Activated CD4-positive, alpha-beta T cell treated with anti-CD3 and anti-CD28 coated beads, Interleukin-2, amount 10 ng/mL, durations not matched to agents 24 days and 14 days (primary cell): ENCODE data around the gene LIPH. TPM values are rescaled to one million over a fixed set of nuclear protein-coding genes. Genes with fewer than 3 reads are reported as not detected.
"Not testable (repeated sequence)": the region's sequence is repeated elsewhere in the genome, so short reads cannot be mapped to it uniquely, and the experiment has no call there.

Source experiments
- DNase-seq: peaks from one replicate; pipeline ENCODE4 v3.0.0; 2022
- H3K27ac Mint-ChIP-seq: one replicate; pipeline ENCODE4 v1.8.0; 2022; ENCODE audit warnings: mild to moderate bottlenecking, mixed read lengths
- H3K27me3 Mint-ChIP-seq: one replicate; pipeline ENCODE4 v1.8.0; 2022; ENCODE audit warnings: mixed read lengths
- H3K36me3 Mint-ChIP-seq: one replicate; pipeline ENCODE4 v1.8.0; 2022; ENCODE audit warnings: low read depth, mild to moderate bottlenecking, mixed read lengths
- H3K4me1 Mint-ChIP-seq: one replicate; pipeline ENCODE4 v1.8.0; 2021; ENCODE audit warnings: mixed read lengths
- H3K4me3 Mint-ChIP-seq: one replicate; pipeline ENCODE4 v1.8.0; 2022; ENCODE audit warnings: mild to moderate bottlenecking, moderate library complexity, mixed read lengths
- H3K9me3 Mint-ChIP-seq: one replicate; pipeline ENCODE4 v1.8.0; 2021; ENCODE audit warnings: mixed read lengths
- intact Hi-C: fragments of 100-400 bp; cut with micrococcal nuclease; formaldehyde crosslinking; loops from one replicate; pipeline ENCODE4 v1.15.1; 2023
- total RNA-seq: library from RNA; stranded (reverse); gene quantifications from 2 replicates; pipeline ENCODE4 v1.2.3, GENCODE V29; 2022

Gene LIPH
- not detected in 2 replicates for total RNA-seq

- Mint-ChIP-seq H3K27ac (peak within 1 kb of the TSS; percentile 30), H3K9me3 (no peaks in the 10 kb centered on the region), H3K27me3 (no peaks in the 10 kb centered on the region), H3K36me3 (no peaks in the 10 kb centered on the region), H3K4me1 (peaks cover 6% of the 10 kb centered on the region), H3K4me3 (no peak within 1 kb of the TSS)
- intact Hi-C loops = no loop called here
- no peak for DNase-seq
Measured at GRCh38 chr3:185552358-185552877, at the start of gene LIPH. Gene LIPH, minus strand, starts transcription at chr3:185552588. Its CDS starts 117 bp downstream, at chr3:185552471.

GRCh38 chr3:185595526-185595925 lies 43.1 kb upstream of the LIPH start:
- Mint-ChIP-seq H3K36me3 (peaks cover 16% of the 10 kb centered on the region), H3K4me3 (no peak overlapping the region), H3K27me3 (no peaks in the 10 kb centered on the region), H3K9me3 (no peaks in the 10 kb centered on the region), H3K4me1 (peaks cover 4% of the 10 kb centered on the region), H3K27ac (no peak overlapping the region)
- intact Hi-C loops = no loop called here
- no peak for DNase-seq

- Mint-ChIP-seq H3K4me1 (peaks cover 6% of the 10 kb centered on the region), H3K9me3 (no peaks in the 10 kb centered on the region), H3K27ac (no peak overlapping the region), H3K36me3 (peaks cover 13% of the 10 kb centered on the region), H3K27me3 (no peaks in the 10 kb centered on the region), H3K4me3 (no peak overlapping the region)
- intact Hi-C loops = no loop called here
- no peak for DNase-seq
Measured at GRCh38 chr3:185594073-185594472, 41.7 kb upstream of the LIPH start.

GRCh38 chr3:185586686-185587039 lies 34.3 kb upstream of the LIPH start:
- Mint-ChIP-seq H3K4me1 (peaks cover 21% of the 10 kb centered on the region), H3K36me3 (peaks cover 4% of the 10 kb centered on the region), H3K27ac (peak overlapping the region; percentile 90), H3K27me3 (peaks cover 3% of the 10 kb centered on the region), H3K9me3 (no peaks in the 10 kb centered on the region), H3K4me3 (peak overlapping the region; percentile 80)
- DNase-seq = no peak
- intact Hi-C loops = loop anchor here (1.0 to 2.0 kb wide), 2 partner anchors 87 to 304 kb away; partner anchors contain the start of gene TMEM41A

GRCh38 chr3:185585859-185586685 lies 33.7 kb upstream of the LIPH start, which contains the start of gene SENP2:
Gene SENP2, plus strand, starts transcription at chr3:185586295. Its CDS starts 119 bp downstream, at chr3:185586414.
- Mint-ChIP-seq H3K4me3 (peak within 1 kb of the TSS; percentile 80), H3K27ac (peak within 1 kb of the TSS; percentile 90), H3K27me3 (peaks cover 3% of the 10 kb centered on the region), H3K4me1 (peaks cover 21% of the 10 kb centered on the region), H3K9me3 (no peaks in the 10 kb centered on the region), H3K36me3 (peaks cover 4% of the 10 kb centered on the region)
- peak; percentile 100 for DNase-seq
- intact Hi-C loops = loop anchor here (1.0 to 2.0 kb wide), 2 partner anchors 87 to 303 kb away; partner anchors contain the start of gene TMEM41A

GRCh38 chr3:185585518-185585858 lies 33.1 kb upstream of the LIPH start:
- H3K27ac Mint-ChIP-seq = peak overlapping the region; percentile 90
- H3K9me3 Mint-ChIP-seq = no peaks in the 10 kb centered on the region
- intact Hi-C loops = no loop called here
- no peak for DNase-seq
- peak overlapping the region; percentile 80 for H3K4me3 Mint-ChIP-seq
- peaks cover 2% of the 10 kb centered on the region for H3K36me3 Mint-ChIP-seq
- peaks cover 3% of the 10 kb centered on the region for H3K27me3 Mint-ChIP-seq
- peaks cover 21% of the 10 kb centered on the region for H3K4me1 Mint-ChIP-seq

- H3K4me3 Mint-ChIP-seq = peak overlapping the region; percentile 53
- peaks cover 3% of the 10 kb centered on the region for H3K27me3 Mint-ChIP-seq
- H3K36me3 Mint-ChIP-seq = peaks cover 2% of the 10 kb centered on the region
- H3K9me3 Mint-ChIP-seq = no peaks in the 10 kb centered on the region
- H3K27ac Mint-ChIP-seq = peak overlapping the region; percentile 3
- intact Hi-C loops = no loop called here
- DNase-seq = no peak
- H3K4me1 Mint-ChIP-seq = peaks cover 21% of the 10 kb centered on the region
Measured at GRCh38 chr3:185584686-185585085, 32.3 kb upstream of the LIPH start.

- Mint-ChIP-seq H3K4me3 (no peak overlapping the region), H3K27ac (no peak overlapping the region), H3K36me3 (peaks cover 2% of the 10 kb centered on the region), H3K27me3 (peaks cover 3% of the 10 kb centered on the region), H3K4me1 (peaks cover 19% of the 10 kb centered on the region), H3K9me3 (no peaks in the 10 kb centered on the region)
- DNase-seq = peak; percentile 56
- intact Hi-C loops = no loop called here
Measured at GRCh38 chr3:185583925-185584324, 31.5 kb upstream of the LIPH start.

GRCh38 chr3:185582871-185583270 lies 30.5 kb upstream of the LIPH start:
- Mint-ChIP-seq H3K27me3 (peaks cover 3% of the 10 kb centered on the region), H3K27ac (no peak overlapping the region), H3K9me3 (no peaks in the 10 kb centered on the region), H3K4me1 (peaks cover 12% of the 10 kb centered on the region), H3K36me3 (peaks cover 2% of the 10 kb centered on the region), H3K4me3 (no peak overlapping the region)
- DNase-seq = no peak
- intact Hi-C loops = no loop called here

GRCh38 chr3:185582236-185582635 lies 29.8 kb upstream of the LIPH start:
- Mint-ChIP-seq H3K36me3 (peaks cover 2% of the 10 kb centered on the region), H3K27ac (no peak overlapping the region), H3K4me3 (no peak overlapping the region), H3K27me3 (peaks cover 3% of the 10 kb centered on the region), H3K9me3 (no peaks in the 10 kb centered on the region), H3K4me1 (peaks cover 12% of the 10 kb centered on the region)
- intact Hi-C loops = no loop called here
- no peak for DNase-seq

GRCh38 chr3:185575108-185575869 lies 22.9 kb upstream of the LIPH start:
- intact Hi-C loops = loop anchor here (1.0 kb wide), 1 partner anchor 221 kb away; no protein-coding TSS in a partner anchor
- not testable (repeated sequence) for H3K27me3 Mint-ChIP-seq, H3K27ac Mint-ChIP-seq, H3K36me3 Mint-ChIP-seq, H3K4me1 Mint-ChIP-seq, H3K9me3 Mint-ChIP-seq, H3K4me3 Mint-ChIP-seq
- DNase-seq = peak; percentile 88

GRCh38 chr3:185572183-185572582 lies 19.8 kb upstream of the LIPH start:
- no peak overlapping the region for H3K27ac Mint-ChIP-seq
- no peak overlapping the region for H3K4me3 Mint-ChIP-seq
- peaks cover 1% of the 10 kb centered on the region for H3K36me3 Mint-ChIP-seq
- no peaks in the 10 kb centered on the region for H3K27me3 Mint-ChIP-seq
- peaks cover 9% of the 10 kb centered on the region for H3K9me3 Mint-ChIP-seq
- intact Hi-C loops = no loop called here
- no peak for DNase-seq
- H3K4me1 Mint-ChIP-seq = peaks cover 2% of the 10 kb centered on the region

GRCh38 chr3:185561958-185562357 lies 9.6 kb upstream of the LIPH start:
- intact Hi-C loops = no loop called here
- H3K27me3 Mint-ChIP-seq = peaks cover 3% of the 10 kb centered on the region
- no peak overlapping the region for H3K27ac Mint-ChIP-seq
- H3K9me3 Mint-ChIP-seq = no peaks in the 10 kb centered on the region
- no peaks in the 10 kb centered on the region for H3K36me3 Mint-ChIP-seq
- peaks cover 13% of the 10 kb centered on the region for H3K4me1 Mint-ChIP-seq
- H3K4me3 Mint-ChIP-seq = no peak overlapping the region
- no peak for DNase-seq
